ENCODE data around the gene PKN3. TPM values are rescaled to one million over a fixed set of nuclear protein-coding genes. Genes with fewer than 3 reads are reported as not detected.

PKN3 gene
- total RNA-seq, 1 donor from 2014 or later = 13.4 TPM

GRCh38 chr9:128701227-128701854 is 962 bp upstream of the PKN3 start:
- ATAC-seq (no peak), DNase-seq (peak; percentile 42)
- Histone ChIP-seq H3K4me1 (peaks cover 9% of the 10 kb centered on the region), H3K4me3 (no peak overlapping the region), H3K27me3 (no peaks in the 10 kb centered on the region), H3K27ac (no peak overlapping the region), H3K9me3 (no peaks in the 10 kb centered on the region), H3K36me3 (peaks cover 5% of the 10 kb centered on the region)
- TF ChIP-seq CTCF (IDR thresholded peaks at IDR 0.05) = no peak
- intact Hi-C loops (cut with DNase I) = no loop called here

- Histone ChIP-seq H3K27ac (peak overlapping the region; percentile 80), H3K27me3 (no peaks in the 10 kb centered on the region), H3K9me3 (no peaks in the 10 kb centered on the region), H3K36me3 (no peaks in the 10 kb centered on the region), H3K4me3 (peak overlapping the region; percentile 77), H3K4me1 (peaks cover 9% of the 10 kb centered on the region)
- TF ChIP-seq CTCF (IDR thresholded peaks at IDR 0.05) = no peak
- ATAC-seq (peak; percentile 24), DNase-seq (peak; percentile 69)
- intact Hi-C loops (cut with DNase I) = no loop called here
These were observed 779 bp downstream of the PKN3 start for GRCh38 chr9:128702949-128703615.

GRCh38 chr9:128703616-128704355 is 1.5 kb downstream of the PKN3 start:
- intact Hi-C loops (cut with DNase I) = no loop called here
- Histone ChIP-seq H3K4me1 (peaks cover 9% of the 10 kb centered on the region), H3K9me3 (no peaks in the 10 kb centered on the region), H3K4me3 (peak overlapping the region; percentile 77), H3K27me3 (no peaks in the 10 kb centered on the region), H3K36me3 (no peaks in the 10 kb centered on the region), H3K27ac (peak overlapping the region; percentile 80)
- DNase-seq = peak; percentile 68
- no peak for TF ChIP-seq CTCF (IDR thresholded peaks at IDR 0.05)
- peak; percentile 3 for ATAC-seq

GRCh38 chr9:128704356-128704670 is 2.0 kb downstream of the PKN3 start:
- peak; percentile 48 for DNase-seq
- no peak for TF ChIP-seq CTCF (IDR thresholded peaks at IDR 0.05)
- intact Hi-C loops (cut with DNase I) = no loop called here
- peak overlapping the region; percentile 77 for H3K4me3 ChIP-seq
- H3K9me3 ChIP-seq = no peaks in the 10 kb centered on the region
- peaks cover 9% of the 10 kb centered on the region for H3K4me1 ChIP-seq
- H3K27ac ChIP-seq = peak overlapping the region; percentile 80
- H3K27me3 ChIP-seq = no peaks in the 10 kb centered on the region
- ATAC-seq = no peak
- H3K36me3 ChIP-seq = no peaks in the 10 kb centered on the region

- peaks cover 9% of the 10 kb centered on the region for H3K4me1 ChIP-seq
- ATAC-seq (no peak), DNase-seq (peak; percentile 56)
- intact Hi-C loops (cut with DNase I) = no loop called here
- no peaks in the 10 kb centered on the region for H3K27me3 ChIP-seq
- no peak overlapping the region for H3K4me3 ChIP-seq
- H3K27ac ChIP-seq = no peak overlapping the region
- no peak for TF ChIP-seq CTCF (IDR thresholded peaks at IDR 0.05)
- H3K9me3 ChIP-seq = no peaks in the 10 kb centered on the region
- no peaks in the 10 kb centered on the region for H3K36me3 ChIP-seq
These were observed 3.0 kb downstream of the PKN3 start for GRCh38 chr9:128705051-128705965.

All from upper lobe of right lung (tissue), 1 donor.